ENCODE measurements around the gene AKAP11.

GRCh38 chr13:42348576-42348975 lies 76.6 kb downstream of the AKAP11 start:
- TF ChIP-seq BACH1 (IDR thresholded peaks at IDR 0.05; ENCODE audit: low read length) (no peak), CTCF (IDR thresholded peaks at IDR 0.05; ENCODE audit: control extremely low read depth in 1 of 3, insufficient read depth in 1 of 3, low read depth in 1 of 3, low read length in 3 of 3) (no peak), TAF1 (IDR thresholded peaks at IDR 0.05; ENCODE audit: low read depth, low read length) (no peak), NRF1 (IDR thresholded peaks at IDR 0.05; ENCODE audit: low read depth, low read length) (no peak), EZH2 (IDR thresholded peaks at IDR 0.05; ENCODE audit: low read depth, low read length, severe bottlenecking) (no peak)
